HG03095 (cell line): ENCODE data around the gene ZBTB17.
A peak's percentile ranks its signal among the peaks of the same experiment; 100 is the strongest.
"Not testable (repeated sequence)": the region's sequence is repeated elsewhere in the genome, so short reads cannot be mapped to it uniquely, and the experiment has no call there.

Experiments
- ATAC-seq: cut with Tn5 transposase; IDR thresholded peaks from one replicate; pipeline ENCODE4 v1.9.1; 2021; ENCODE audit warnings: moderate library complexity; ENCODE audit not compliant: unreplicated experiment

ZBTB17 gene

GRCh38 chr1:15975805-15976680, at the start of gene ZBTB17:
Gene ZBTB17 (minus strand): TSS chr1:15976101. CDS start chr1:15948495, 27,606 bp downstream.
- peak; percentile 60 for ATAC-seq

GRCh38 chr1:16023050-16023653, 47.3 kb upstream of the ZBTB17 start:
- ATAC-seq, result no peak

GRCh38 chr1:16022393-16022792, 46.5 kb upstream of the ZBTB17 start:
- no peak for ATAC-seq

- ATAC-seq, result no peak
These were observed 45.8 kb upstream of the ZBTB17 start, which contains the start of gene CLCNKA for GRCh38 chr1:16021681-16022080. Gene CLCNKA (plus strand): TSS chr1:16022036. CDS start chr1:16022620, 584 bp downstream.

- ATAC-seq, result not testable (repeated sequence)
These were observed 45.0 kb upstream of the ZBTB17 start for GRCh38 chr1:16020878-16021277.

GRCh38 chr1:16020325-16020724, 44.4 kb upstream of the ZBTB17 start:
- no peak for ATAC-seq

- no peak for ATAC-seq
These were observed 43.9 kb upstream of the ZBTB17 start for GRCh38 chr1:16019644-16020277.

GRCh38 chr1:16018749-16019643, 43.1 kb upstream of the ZBTB17 start:
- no peak for ATAC-seq

GRCh38 chr1:16018308-16018707, 42.4 kb upstream of the ZBTB17 start:
- no peak for ATAC-seq

GRCh38 chr1:16017461-16018303, 41.8 kb upstream of the ZBTB17 start, which contains the start of gene HSPB7:
Gene HSPB7 (minus strand): TSS chr1:16018043. CDS start chr1:16017963, 80 bp downstream.
- no peak for ATAC-seq

GRCh38 chr1:16017076-16017460, 41.2 kb upstream of the ZBTB17 start:
- ATAC-seq, result no peak

- no peak for ATAC-seq
These were observed 40.3 kb upstream of the ZBTB17 start for GRCh38 chr1:16015960-16016901.

GRCh38 chr1:16015491-16015890, 39.6 kb upstream of the ZBTB17 start:
- no peak for ATAC-seq

- ATAC-seq, result no peak
These were observed 38.9 kb upstream of the ZBTB17 start for GRCh38 chr1:16014509-16015482.

- no peak for ATAC-seq
These were observed 38.0 kb upstream of the ZBTB17 start for GRCh38 chr1:16013908-16014258.

GRCh38 chr1:16013220-16013907, 37.5 kb upstream of the ZBTB17 start:
- ATAC-seq, result no peak
